GM12878 (cell line): Measurements from ENCODE around the gene ANXA4.

ENCODE experiments used
- ATF2 ChIP-seq: IDR thresholded peaks from 2 replicates; pipeline ENCODE4 v1.6.1; 2012; ENCODE audit warnings: low read length, inconsistent platforms
- ATF7 ChIP-seq: fragments of 450-650 bp; IDR thresholded peaks from 2 replicates; pipeline ENCODE4 v1.6.1; 2016; ENCODE audit warnings: low read depth, mild to moderate bottlenecking
- BRCA1 ChIP-seq: IDR thresholded peaks from 2 replicates; pipeline ENCODE4 v1.6.1; 2011; ENCODE audit warnings: low read depth, low read length, improper control_type of control experiment
- CREM ChIP-seq: IDR thresholded peaks from 2 replicates; pipeline ENCODE4 v1.6.1; 2014; ENCODE audit warnings: antibody characterized with exemption, low read depth
- CTCF ChIP-seq, 3 experiments: IDR thresholded peaks in 2 of 3; conservative IDR thresholded peaks in 1 of 3; 2 replicates each; pipeline ENCODE4 v1.5.1; 2011; ENCODE audit warnings: low read depth in 3 of 3, low read length in 3 of 3, mild to moderate bottlenecking in 3 of 3, control low read depth in 2 of 3, moderate library complexity in 2 of 3, inconsistent platforms in 1 of 3, mixed read lengths in 1 of 3; ENCODE audit not compliant: control insufficient read depth in 2 of 3, insufficient read depth in 1 of 3; ENCODE audit errors: extremely low read depth in 1 of 3
- EZH2 ChIP-seq: IDR thresholded peaks from 2 replicates; pipeline ENCODE4 v1.6.1; 2012; ENCODE audit warnings: low read depth, mild to moderate bottlenecking, control low read depth, inconsistent platforms, low read length, borderline replicate concordance; ENCODE audit not compliant: control insufficient read depth
- GABPA ChIP-seq: IDR thresholded peaks from 2 replicates; pipeline ENCODE4 v1.6.1; 2014; ENCODE audit warnings: antibody characterized with exemption, low read depth, mild to moderate bottlenecking, inconsistent platforms
- MEF2B ChIP-seq: fragments of 450-650 bp; IDR thresholded peaks from 2 replicates; pipeline ENCODE4 v1.6.1; 2018; ENCODE audit warnings: mild to moderate bottlenecking, moderate library complexity; ENCODE audit not compliant: partially characterized antibody, poor library complexity, severe bottlenecking
- NFIC ChIP-seq: IDR thresholded peaks from 2 replicates; pipeline ENCODE4 v1.6.1; 2012; ENCODE audit warnings: low read depth, mild to moderate bottlenecking, inconsistent platforms, low read length, moderate library complexity
- NRF1 ChIP-seq: conservative IDR thresholded peaks from 2 replicates; pipeline ENCODE4 v1.6.1; 2011; ENCODE audit warnings: mild to moderate bottlenecking, low read depth, low read length, improper control_type of control experiment
- POLR2A ChIP-seq: IDR thresholded peaks from 2 replicates; pipeline ENCODE4 v1.6.1; 2011; ENCODE audit warnings: low read depth, mild to moderate bottlenecking, low read length
- RFX5 ChIP-seq: IDR thresholded peaks from 2 replicates; pipeline ENCODE4 v1.6.1; 2011; ENCODE audit warnings: low read depth, low read length, improper control_type of control experiment
- ZNF217 ChIP-seq: fragments of 450-650 bp; IDR thresholded peaks from 2 replicates; pipeline ENCODE4 v1.6.1; 2017; ENCODE audit warnings: antibody characterized with exemption, mild to moderate bottlenecking

- TF ChIP-seq ATF7: no peak
- no peak for TF ChIP-seq CTCF (IDR thresholded peaks at IDR 0.05 in 2 of 3, conservative IDR thresholded peaks at IDR 0.05 in 1 of 3; ENCODE audit: control insufficient read depth in 2 of 3, extremely low read depth in 1 of 3, insufficient read depth in 1 of 3, low read depth in 3 of 3, low read length in 3 of 3)
- no peak for TF ChIP-seq MEF2B
- no peak for TF ChIP-seq BRCA1
- TF ChIP-seq EZH2: no peak
- no peak for TF ChIP-seq GABPA
- no peak for TF ChIP-seq ZNF217
- no peak for TF ChIP-seq RFX5
- TF ChIP-seq NFIC: no peak
- no peak for TF ChIP-seq NRF1
- no peak for TF ChIP-seq CREM
- no peak for TF ChIP-seq POLR2A
- no peak for TF ChIP-seq ATF2
Observed at GRCh38 chr2:69815717-69816116, 73.8 kb downstream of the ANXA4 start.
